ENCODE measurements around the gene CUEDC1. TPM values are rescaled to one million over a fixed set of nuclear protein-coding genes. Genes with fewer than 3 reads are reported as not detected.
"Not testable (repeated sequence)": the region's sequence is repeated elsewhere in the genome, so short reads cannot be mapped to it uniquely, and the experiment has no call there.

CUEDC1 gene
- total RNA-seq, 4 donors from 2014 or later, result 30.3 to 72.2 (median 51.2) TPM

DNA sequence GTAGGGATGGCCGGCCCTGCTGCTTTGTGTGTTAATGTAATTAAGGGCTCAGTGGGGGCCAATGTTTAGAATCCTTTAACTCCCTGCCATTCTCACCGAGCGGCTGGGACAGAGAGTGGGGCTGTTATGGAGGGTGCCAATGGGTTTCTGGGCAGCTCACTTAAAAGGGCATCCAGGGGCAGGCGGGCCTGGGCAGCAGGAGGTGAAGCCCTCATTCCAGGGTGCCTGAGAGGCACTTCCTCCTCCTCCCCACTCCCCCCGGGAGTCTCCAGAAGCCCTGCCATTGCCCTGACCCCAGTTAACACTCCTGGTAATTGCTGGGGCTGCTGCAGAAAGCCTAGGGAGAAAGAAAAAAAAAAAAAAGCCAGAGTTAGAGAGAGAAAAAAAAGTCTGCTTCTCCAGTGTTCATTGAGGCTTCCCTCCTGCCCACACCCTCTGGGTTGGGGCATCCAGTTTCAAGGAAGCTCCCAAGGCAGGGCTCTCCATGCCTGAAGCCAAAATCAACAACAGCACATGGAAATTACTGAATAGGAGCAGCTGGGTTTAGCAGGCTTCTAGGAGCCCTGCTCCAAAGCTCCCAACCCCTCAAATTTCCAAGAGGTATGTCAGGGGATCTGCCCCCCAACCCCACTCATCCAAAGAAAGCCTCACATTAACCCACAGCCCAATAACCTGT lies 28.0 kb downstream of the CUEDC1 start:
- TF ChIP-seq POLR2A (IDR thresholded peaks at IDR 0.05; ENCODE audit: low read depth) (no peak), POLR2AphosphoS5 (IDR thresholded peaks at IDR 0.05) (peak in 1 of 2 donors; percentile 61)
- intact Hi-C loops (cut with DNase I), result no loop called here
- 18% methylated on average over 5 of the region's 5 CpGs for WGBS
- DNase-seq (ENCODE audit: extremely low spot score), result no peak
- Histone ChIP-seq H3K27me3 (no peaks in the 10 kb centered on the region), H3K4me3 (no peak overlapping the region), H3K9me3 (no peaks in the 10 kb centered on the region), H3K36me3 (no peaks in the 10 kb centered on the region), H3K4me1 (peaks cover 89 to 100% (median 99%) of the 10 kb centered on the region in 4 donors), H3K27ac (replicated peaks in 1 of 4) (peak overlapping the region; percentile 98 to 100 (median 100))

DNA sequence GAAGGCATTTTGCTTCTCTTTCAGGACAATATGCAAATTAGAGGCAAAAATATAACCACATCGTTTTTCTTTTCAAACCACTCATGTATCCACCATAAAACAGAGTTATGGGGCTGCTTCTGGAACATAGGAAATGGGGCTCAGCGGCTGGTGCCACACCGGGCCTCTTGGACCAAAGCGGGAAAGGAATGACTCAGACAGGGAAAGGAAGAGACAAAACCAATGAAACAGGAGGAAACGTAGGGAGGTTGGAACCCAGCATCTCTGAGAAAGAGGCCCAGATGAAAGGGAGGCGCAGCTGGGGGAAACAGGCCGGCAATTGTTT lies 28.5 kb downstream of the CUEDC1 start:
- TF ChIP-seq EP300 (IDR thresholded peaks at IDR 0.05) (no peak), POLR2A (IDR thresholded peaks at IDR 0.05; ENCODE audit: low read depth) (no peak), POLR2AphosphoS5 (IDR thresholded peaks at IDR 0.05) (no peak), CTCF (IDR thresholded peaks at IDR 0.05) (no peak)
- Histone ChIP-seq H3K4me1 (peaks cover 90 to 100% (median 99%) of the 10 kb centered on the region in 4 donors), H3K36me3 (no peaks in the 10 kb centered on the region), H3K4me3 (no peak overlapping the region), H3K27ac (replicated peaks in 1 of 4) (peak overlapping the region; percentile 98 to 100 (median 100)), H3K9me3 (no peaks in the 10 kb centered on the region), H3K27me3 (no peaks in the 10 kb centered on the region)
- no peak for DNase-seq (ENCODE audit: extremely low spot score)
- 51% methylated on average over 7 of the region's 7 CpGs for WGBS
- intact Hi-C loops (cut with DNase I), result no loop called here

DNA sequence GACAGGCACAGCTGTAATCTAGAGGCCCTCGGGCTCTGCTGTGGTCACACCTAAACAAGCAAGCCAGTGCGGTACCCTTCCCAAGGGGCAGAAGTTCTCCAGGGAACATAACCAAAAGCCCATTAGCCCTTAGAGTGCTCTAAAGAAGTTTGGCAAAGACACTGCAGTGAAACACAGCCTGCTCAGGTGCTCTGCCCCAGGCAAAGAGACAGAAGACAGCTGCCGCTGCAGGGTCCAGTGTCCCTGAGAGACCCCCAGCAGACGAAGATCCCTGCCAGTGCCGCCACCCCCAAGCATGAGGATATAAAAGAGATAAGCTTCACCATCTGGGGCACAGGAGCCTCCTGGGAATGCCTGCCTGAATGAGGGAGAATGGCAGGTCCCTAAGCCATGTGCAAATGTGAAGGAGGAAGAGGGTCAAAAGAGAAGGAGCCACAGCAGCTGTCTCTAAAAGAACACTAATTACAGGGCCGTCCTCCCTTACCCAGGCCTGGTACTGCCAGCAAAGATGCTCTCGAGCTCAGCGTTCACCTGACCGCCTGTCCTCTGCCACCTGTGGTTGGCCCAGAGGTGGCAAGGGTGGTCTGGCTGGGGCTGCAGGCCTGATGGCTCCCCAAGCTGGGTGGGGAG lies 29.7 kb downstream of the CUEDC1 start:
- H3K4me1 ChIP-seq, result peaks cover 88 to 100% (median 99%) of the 10 kb centered on the region in 4 donors
- TF ChIP-seq POLR2AphosphoS5 (IDR thresholded peaks at IDR 0.05) (no peak), EP300 (IDR thresholded peaks at IDR 0.05) (no peak), CTCF (IDR thresholded peaks at IDR 0.05) (no peak), POLR2A (IDR thresholded peaks at IDR 0.05; ENCODE audit: low read depth) (no peak)

DNA sequence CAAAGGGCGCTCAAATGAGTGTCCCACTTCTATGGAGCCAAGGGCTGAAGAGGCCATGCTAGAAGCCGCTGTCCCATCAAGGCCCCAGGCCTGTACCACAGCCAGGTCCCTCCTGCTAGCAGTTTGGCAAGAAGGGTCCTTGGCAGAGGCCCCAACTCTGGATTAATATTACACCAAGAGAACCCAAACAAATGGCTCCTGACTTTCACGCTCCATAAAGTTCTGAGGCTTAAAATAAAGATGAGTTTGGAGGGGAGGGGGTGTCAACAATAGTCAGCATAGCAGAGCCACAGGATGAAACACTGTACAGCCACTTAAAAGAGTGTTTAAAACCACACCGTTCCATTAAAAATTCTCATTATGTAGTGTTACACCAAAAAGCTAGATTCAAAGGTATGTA lies 30.5 kb downstream of the CUEDC1 start:
- Histone ChIP-seq H3K4me3 (no peak overlapping the region), H3K36me3 (no peaks in the 10 kb centered on the region), H3K27me3 (no peaks in the 10 kb centered on the region), H3K27ac (replicated peaks in 1 of 4) (peak overlapping the region; percentile 98 to 100 (median 100)), H3K4me1 (peaks cover 80 to 100% (median 99%) of the 10 kb centered on the region in 4 donors), H3K9me3 (no peaks in the 10 kb centered on the region)
- 51% methylated on average over 2 of the region's 4 CpGs for WGBS
- intact Hi-C loops (cut with DNase I), result no loop called here
- no peak for TF ChIP-seq CTCF (IDR thresholded peaks at IDR 0.05)
- no peak for TF ChIP-seq POLR2A (IDR thresholded peaks at IDR 0.05; ENCODE audit: low read depth)
- no peak for TF ChIP-seq POLR2AphosphoS5 (IDR thresholded peaks at IDR 0.05)
- TF ChIP-seq EP300 (IDR thresholded peaks at IDR 0.05), result no peak
- DNase-seq (ENCODE audit: extremely low spot score), result no peak

More for the DNA sequence above, 29.7 kb downstream of the CUEDC1 start:
- Histone ChIP-seq H3K4me3 (no peak overlapping the region), H3K36me3 (no peaks in the 10 kb centered on the region), H3K27ac (replicated peaks in 1 of 4) (peak overlapping the region; percentile 98 to 100 (median 100)), H3K27me3 (no peaks in the 10 kb centered on the region), H3K9me3 (no peaks in the 10 kb centered on the region)
- intact Hi-C loops (cut with DNase I), result no loop called here
- DNase-seq (ENCODE audit: extremely low spot score), result no peak
- WGBS, result 63% methylated on average over 9 of the region's 9 CpGs

DNA sequence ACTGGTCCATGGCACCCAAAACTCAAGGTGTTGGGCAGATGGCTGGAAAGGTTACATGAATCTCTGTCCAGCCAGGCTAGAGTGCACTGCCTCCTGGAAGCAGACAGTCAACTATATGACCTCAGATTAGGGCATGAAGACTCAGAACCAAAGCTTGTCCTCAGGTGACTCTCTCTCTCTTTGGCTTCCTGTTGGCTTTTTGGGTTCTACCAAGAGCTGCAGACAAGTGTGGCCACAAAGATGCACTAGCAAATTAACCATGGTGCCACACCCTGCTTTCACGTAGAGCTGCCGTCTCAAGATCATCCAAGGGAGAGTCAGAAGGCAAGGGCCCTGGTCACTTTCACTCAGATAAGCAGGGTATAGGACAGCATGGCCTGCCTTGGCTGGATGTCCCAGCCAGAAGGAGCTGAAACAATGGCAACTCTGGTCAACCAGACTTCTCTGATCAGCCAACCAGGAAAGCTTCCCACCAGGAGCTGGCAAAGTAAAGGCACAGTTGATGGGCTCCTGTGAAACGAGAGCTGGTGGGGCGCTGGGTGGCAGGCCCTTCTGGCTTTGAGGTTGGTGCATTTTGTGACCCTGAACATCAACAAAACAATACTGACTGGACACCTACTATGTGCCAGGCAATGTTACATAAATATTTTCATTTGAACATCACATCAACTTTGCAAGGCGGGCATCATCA lies 31.9 kb downstream of the CUEDC1 start:
- Histone ChIP-seq H3K9me3 (no peaks in the 10 kb centered on the region), H3K36me3 (no peaks in the 10 kb centered on the region), H3K4me3 (no peak overlapping the region), H3K27ac (replicated peaks in 1 of 4) (peak overlapping the region; percentile 98 to 100 (median 100)), H3K4me1 (peaks cover 70 to 100% (median 99%) of the 10 kb centered on the region in 4 donors), H3K27me3 (no peaks in the 10 kb centered on the region)
- intact Hi-C loops (cut with DNase I), result no loop called here
- DNase-seq (ENCODE audit: extremely low spot score), result no peak
- TF ChIP-seq CTCF (IDR thresholded peaks at IDR 0.05) (no peak), EP300 (IDR thresholded peaks at IDR 0.05) (no peak), POLR2A (IDR thresholded peaks at IDR 0.05; ENCODE audit: low read depth) (no peak), POLR2AphosphoS5 (IDR thresholded peaks at IDR 0.05) (no peak)
- 94% methylated on average over 5 of the region's 5 CpGs for WGBS

GRCh38 chr17:57922745-57923144 lies 32.5 kb downstream of the CUEDC1 start:
- Histone ChIP-seq H3K4me1 (peaks cover 70 to 100% (median 99%) of the 10 kb centered on the region in 4 donors), H3K27ac (replicated peaks in 1 of 4) (peak overlapping the region; percentile 98 to 100 (median 100))
- H3K9me3 ChIP-seq; H3K27me3 ChIP-seq; intact Hi-C loops (cut with DNase I); H3K4me3 ChIP-seq; DNase-seq (ENCODE audit: extremely low spot score); H3K36me3 ChIP-seq: not testable (repeated sequence)
- WGBS, result 89% methylated on average over 4 of the region's 4 CpGs
